H1 (cell line): Measurements from ENCODE around the gene TBC1D22A. TPM values are rescaled to one million over a fixed set of nuclear protein-coding genes. Genes with fewer than 3 reads are reported as not detected.

Experiments
- CTCF ChIA-PET: fragments of 300-600 bp; sonication (Branson Sonifier 250); formaldehyde crosslinking; loops from one replicate; lab custom pipeline; 2021; ENCODE audit not compliant: partially characterized antibody; lab: Charles Lee
- POLR2A ChIA-PET: fragments of 300-600 bp; sonication (Branson Sonifier 250); formaldehyde crosslinking; loops from one replicate; lab custom pipeline; 2021; ENCODE audit warnings: inconsistent platforms; ENCODE audit not compliant: partially characterized antibody; lab: Charles Lee
- DNase-seq, 2 experiments: peaks; one replicate each; pipeline versions ENCODE4 v3.0.0 to v3.0.0-alpha.2; 2010 to 2022; ENCODE audit warnings: low spot score in 2 of 2, low read depth in 1 of 2, mixed read lengths in 1 of 2
- FAIRE-seq: peaks from 2 replicates; lab custom pipeline; 2011; peaks lifted over from hg19 to GRCh38; lab: Jason Lieb, UNC
- H2AFZ ChIP-seq: 2 replicates; pipeline ENCODE4 v1.8.1; 2012; ENCODE audit warnings: low read length, inconsistent platforms
- H2AK5ac ChIP-seq: 2 replicates; pipeline ENCODE4 v1.6.1; 2013; ENCODE audit warnings: low read depth, low read length
- H2BK120ac ChIP-seq: replicated peaks from 2 replicates; pipeline ENCODE3; 2013; ENCODE audit warnings: low read depth, low read length, inconsistent platforms
- H2BK12ac ChIP-seq: 2 replicates; pipeline ENCODE4 v1.6.1; 2013; ENCODE audit warnings: low read depth, low read length
- H2BK15ac ChIP-seq: 2 replicates; pipeline ENCODE4 v1.6.1; 2013; ENCODE audit warnings: low read length
- H2BK20ac ChIP-seq: 2 replicates; pipeline ENCODE4 v1.6.1; 2013; ENCODE audit warnings: low read length
- H2BK5ac ChIP-seq: 2 replicates; pipeline ENCODE4 v1.6.1; 2013; ENCODE audit warnings: low read depth, low read length
- H3K14ac ChIP-seq: 2 replicates; pipeline ENCODE4 v1.6.1; 2013; ENCODE audit warnings: inconsistent platforms; ENCODE audit not compliant: insufficient read length
- H3K18ac ChIP-seq: 2 replicates; pipeline ENCODE4 v1.6.1; 2013; ENCODE audit warnings: low read length; ENCODE audit errors: extremely low read depth
- H3K23ac ChIP-seq: 2 replicates; pipeline ENCODE4 v1.6.1; 2013; ENCODE audit warnings: inconsistent platforms; ENCODE audit not compliant: insufficient read length
- H3K23me2 ChIP-seq: 2 replicates; pipeline ENCODE4 v1.6.1; 2013; ENCODE audit warnings: low read depth, low read length
- H3K27ac ChIP-seq: 2 replicates; pipeline ENCODE4 v1.6.1; 2011; ENCODE audit warnings: low read depth, low read length, inconsistent platforms
- H3K27me3 ChIP-seq, 4 experiments: replicated peaks in 1 of 4; 1 replicate in 1 of 4; 2 replicates in 3 of 4; pipeline versions ENCODE4 v1.6.1 to v1.8.1; 2011 to 2013; ENCODE audit warnings: low read length in 3 of 4, mild to moderate bottlenecking in 3 of 4, inconsistent platforms in 2 of 4, mixed read lengths in 2 of 4, moderate library complexity in 1 of 4; ENCODE audit not compliant: control insufficient read depth in 3 of 4, insufficient read depth in 3 of 4; ENCODE audit errors: extremely low read depth in 1 of 4
- H3K36me3 ChIP-seq, 4 experiments: 2 replicates each; pipeline versions ENCODE4 v1.6.1 to v1.8.1; 2011 to 2013; ENCODE audit warnings: mild to moderate bottlenecking in 4 of 4, low read length in 3 of 4, moderate library complexity in 2 of 4, control low read depth in 1 of 4, inconsistent platforms in 1 of 4; ENCODE audit not compliant: insufficient read depth in 4 of 4, control insufficient read depth in 2 of 4
- H3K4ac ChIP-seq: replicated peaks from 2 replicates; pipeline ENCODE3; 2013; ENCODE audit warnings: low read length, low read depth, mixed read lengths, inconsistent platforms; ENCODE audit not compliant: insufficient read length
- H3K4me1 ChIP-seq, 4 experiments: replicated peaks in 1 of 4; 1 replicate in 1 of 4; 2 replicates in 3 of 4; pipeline versions ENCODE4 v1.6.1 to v1.8.1; 2011 to 2013; ENCODE audit warnings: low read length in 3 of 4, inconsistent platforms in 2 of 4, mixed read lengths in 1 of 4; ENCODE audit not compliant: insufficient read depth in 4 of 4, control insufficient read depth in 3 of 4
- H3K4me2 ChIP-seq, 2 experiments: 2 replicates each; pipeline versions ENCODE4 v1.6.1 to v1.8.1; 2011 to 2013; ENCODE audit warnings: low read depth in 2 of 2, low read length in 2 of 2, control low read depth in 1 of 2, inconsistent platforms in 1 of 2, mild to moderate bottlenecking in 1 of 2; ENCODE audit not compliant: insufficient read depth in 1 of 2
- H3K4me3 ChIP-seq, 4 experiments: fragments of 200-600, 300-600 bp in 1 of 4; sonication (generic), shearing (Covaris generic), sonication (Bioruptor Twin) in 1 of 4; 2 replicates each; pipeline versions ENCODE4 v1.5.1 to v1.8.1; 2011 to 2016; ENCODE audit warnings: low read length in 4 of 4, low read depth in 3 of 4, control low read depth in 2 of 4, inconsistent platforms in 2 of 4, mild to moderate bottlenecking in 2 of 4, mixed read lengths in 1 of 4, moderate library complexity in 1 of 4; ENCODE audit not compliant: insufficient read depth in 2 of 4; ENCODE audit errors: extremely low read depth in 1 of 4
- H3K56ac ChIP-seq: replicated peaks from 2 replicates; pipeline ENCODE3; 2013; ENCODE audit warnings: low read depth, mild to moderate bottlenecking, mixed read lengths, low read length, inconsistent platforms; ENCODE audit not compliant: insufficient read length
- H3K79me1 ChIP-seq: 2 replicates; pipeline ENCODE4 v1.6.1; 2013; ENCODE audit warnings: low read depth, low read length, control low read depth
- H3K79me2 ChIP-seq, 2 experiments: 2 replicates each; pipeline versions ENCODE4 v1.6.1 to v1.8.1; 2012 to 2013; ENCODE audit warnings: low read length in 2 of 2, mild to moderate bottlenecking in 2 of 2, inconsistent platforms in 1 of 2; ENCODE audit not compliant: insufficient read depth in 2 of 2, control insufficient read depth in 1 of 2
- H3K9ac ChIP-seq, 4 experiments: replicated peaks in 1 of 4; 1 replicate in 1 of 4; 2 replicates in 3 of 4; pipeline versions ENCODE4 v1.6.1 to v1.8.1; 2011 to 2013; ENCODE audit warnings: low read depth in 3 of 4, low read length in 3 of 4, control low read depth in 2 of 4, mild to moderate bottlenecking in 2 of 4, moderate library complexity in 2 of 4, inconsistent platforms in 1 of 4; ENCODE audit errors: extremely low read depth in 1 of 4
- H3K9me3 ChIP-seq, 2 experiments: 2 replicates each; pipeline versions ENCODE4 v1.6.1 to v1.8.1; 2012 to 2013; ENCODE audit warnings: mild to moderate bottlenecking in 2 of 2, moderate library complexity in 2 of 2, control low read depth in 1 of 2, inconsistent platforms in 1 of 2, low read depth in 1 of 2, low read length in 1 of 2, mixed read lengths in 1 of 2; ENCODE audit not compliant: insufficient read depth in 2 of 2
- H4K20me1 ChIP-seq, 2 experiments: replicated peaks in 1 of 2; 2 replicates each; pipeline versions ENCODE3 to v1.8.1; 2011 to 2013; ENCODE audit warnings: inconsistent platforms in 2 of 2, low read length in 2 of 2, mild to moderate bottlenecking in 1 of 2; ENCODE audit not compliant: insufficient read depth in 2 of 2, control insufficient read depth in 1 of 2
- H4K5ac ChIP-seq: 2 replicates; pipeline ENCODE4 v1.6.1; 2013; ENCODE audit warnings: low read length, low read depth, mixed read lengths, inconsistent platforms; ENCODE audit not compliant: insufficient read length
- H4K8ac ChIP-seq: 2 replicates; pipeline ENCODE4 v1.8.0; 2013; ENCODE audit warnings: mild to moderate bottlenecking, moderate library complexity, low read length, inconsistent platforms; ENCODE audit not compliant: insufficient read depth; ENCODE audit errors: extremely low read depth
- H4K91ac ChIP-seq: replicated peaks from 2 replicates; pipeline ENCODE3; 2013; ENCODE audit warnings: low read length, mixed read lengths, inconsistent platforms; ENCODE audit not compliant: insufficient read length
- JUN ChIP-seq: IDR thresholded peaks from 2 replicates; pipeline ENCODE4 v1.6.1; 2011; ENCODE audit warnings: low read depth, mild to moderate bottlenecking, improper control_type of control experiment, low read length
- SAP30 ChIP-seq: fragments of 300-600 bp; sonication (generic); IDR thresholded peaks from 2 replicates; pipeline ENCODE4 v1.7.1; 2012; ENCODE audit warnings: low read length, moderate library complexity, mild to moderate bottlenecking, inconsistent platforms; ENCODE audit not compliant: insufficient read depth, insufficient replicate concordance
- TAF7 ChIP-seq: optimal IDR thresholded peaks from 2 replicates; pipeline ENCODE3; 2011; ENCODE audit warnings: low read depth, mild to moderate bottlenecking, inconsistent platforms, low read length, moderate library complexity, borderline replicate concordance
- TCF12 ChIP-seq: IDR thresholded peaks from 2 replicates; pipeline ENCODE4 v1.6.1; 2011; ENCODE audit warnings: low read depth, mild to moderate bottlenecking, low read length
- WGBS, 2 experiments: shearing (Covaris generic) in 1 of 2; methylation state at CpG; one replicate each; pipeline versions ENCODE4 v1.1.6 to v1.1.7; 2013 to 2015; ENCODE audit warnings: low lambda C conversion rate in 2 of 2, mixed read lengths in 2 of 2, inconsistent platforms in 1 of 2, low coverage in 1 of 2, missing lambda C conversion rate in 1 of 2; ENCODE audit not compliant: insufficient replicate concordance in 2 of 2, insufficient coverage in 1 of 2, insufficient read length in 1 of 2; ENCODE audit errors: extremely low coverage in 1 of 2, missing lambda C conversion rate in 1 of 2; 5-methylcytosine and 5-hydroxymethylcytosine counted together
- polyA plus RNA-seq, 7 experiments: library from polyadenylated mRNA; depleted of rRNA in 3 of 7; stranded (reverse) in 5 of 7; unstranded in 2 of 7; fragments of >200 nt in 5 of 7; fragments of 200-250 nt in 2 of 7; gene quantifications; 1 replicate in 5 of 7; 2 replicates in 1 of 7; 4 replicates in 1 of 7; pipeline versions ENCODE4 v1.2.1 to v1.2.3, GENCODE V29; 2011 to 2013; ENCODE audit warnings: missing spikeins in 2 of 7, mixed read lengths in 2 of 7
- total RNA-seq: library from RNA; stranded (reverse); fragmentation: NEBNext Ultra II Directional; extraction: Animal tissue kit (Norgen Biotek cat#: 25700); gene quantifications from 2 replicates; pipeline ENCODE4 v1.2.1, GENCODE V29; 2021

Gene TBC1D22A
- total and polyA plus RNA-seq, 2 of the 8 experiments (the other 6 are each of a cell fraction or from before 2014, with no cell fraction given) = 11.9 to 18.4 TPM

- H4K91ac ChIP-seq = no peak overlapping the region
- peak in 1 of 2 experiments; percentile 45 for DNase-seq
- peaks cover 8% of the 10 kb centered on the region in 2 experiments for H4K20me1 ChIP-seq
- H3K27ac ChIP-seq = 0 out of 2 replicates have a peak overlapping the region, but pooled peaks have one; percentile 12
- no peak overlapping the region for H2AK5ac ChIP-seq
- H3K14ac ChIP-seq = no peak overlapping the region
- H3K4me3 ChIP-seq = no peak overlapping the region
- FAIRE-seq = no peak
- H4K5ac ChIP-seq = no peak overlapping the region
- H3K79me1 ChIP-seq = peaks cover 4% of the 10 kb centered on the region
- no peak overlapping the region for H2BK20ac ChIP-seq
- no peak overlapping the region for H2BK120ac ChIP-seq
- H3K23me2 ChIP-seq = no peaks in the 10 kb centered on the region
- peak overlapping the region; percentile 12; the same call in 1 of the 2 replicates for H2BK5ac ChIP-seq
- H3K79me2 ChIP-seq = peaks cover 0 to 9% of the 10 kb centered on the region in 2 experiments; a peak in 2 of 4 replicates
- no peak overlapping the region for H2BK12ac ChIP-seq
- H3K56ac ChIP-seq = no peak overlapping the region
- H2BK15ac ChIP-seq = no peak overlapping the region
- POLR2A ChIA-PET = interaction anchor here (1.2 kb wide), 1 partner anchor 1586 kb away, joined by 3 read pairs; no protein-coding TSS in a partner anchor
- H3K9ac ChIP-seq = no peak overlapping the region
- H3K4ac ChIP-seq = no peak overlapping the region
- no peaks in the 10 kb centered on the region for H3K36me3 ChIP-seq
- 89% methylated on average over 15 of the region's 15 CpGs; no CpG with 5 or more reads in 1 of the 2 experiments for WGBS, 2 experiments
- no peak overlapping the region for H3K18ac ChIP-seq
- no peak overlapping the region for H3K23ac ChIP-seq
- H3K9me3 ChIP-seq = no peaks in the 10 kb centered on the region
- H3K27me3 ChIP-seq = no peaks in the 10 kb centered on the region
- no peak overlapping the region for H2AFZ ChIP-seq
- peaks cover 0 to 2% (median under 1%) of the 10 kb centered on the region in 4 experiments; a peak in 1 of 7 replicates for H3K4me1 ChIP-seq
- CTCF ChIA-PET = interaction anchor here (0.6 to 2.8 kb wide), 4 partner anchors 9 to 89 kb away, joined by 4 to 17 read pairs (median 5); no protein-coding TSS in a partner anchor
- TF ChIP-seq TAF7 = no peak
- no peak for TF ChIP-seq SAP30
- TF ChIP-seq TCF12 = no peak
- TF ChIP-seq JUN = no peak
- TF ChIP-seq, all 59 proteins: peak for 0
- no peak overlapping the region for H4K8ac ChIP-seq
- H3K4me2 ChIP-seq = no peak overlapping the region
These were observed 53.7 kb downstream of the TBC1D22A start for GRCh38 chr22:46815896-46816731.
